Measurements from ENCODE around the gene CFHR4. TPM values are rescaled to one million over a fixed set of nuclear protein-coding genes. Genes with fewer than 3 reads are reported as not detected.
"Not testable (repeated sequence)": the region's sequence is repeated elsewhere in the genome, so short reads cannot be mapped to it uniquely, and the experiment has no call there.

CFHR4 gene
- total RNA-seq, 3 donors from 2014 or later = not detected

GRCh38 chr1:196897158-196897828, 9.4 kb downstream of the CFHR4 start:
- no peaks in the 10 kb centered on the region for H3K9me3 ChIP-seq
- H3K27me3 ChIP-seq = no peaks in the 10 kb centered on the region
- H3K27ac ChIP-seq = no peak overlapping the region
- H3K4me1 ChIP-seq = no peaks in the 10 kb centered on the region
- DNase-seq (ENCODE audit: low spot score in 2 of 2) = no peak
- no peak overlapping the region for H3K4me3 ChIP-seq
- H3K36me3 ChIP-seq = no peaks in the 10 kb centered on the region
- intact Hi-C loops (cut with DNase I; ENCODE audit: low total_unique reads) = no loop called here
- TF ChIP-seq CTCF (IDR thresholded peaks at IDR 0.05) = no peak
- TF ChIP-seq POLR2AphosphoS5 (IDR thresholded peaks at IDR 0.05) = no peak
- TF ChIP-seq POLR2A (IDR thresholded peaks at IDR 0.05) = no peak

- Histone ChIP-seq H3K4me1 (no peaks in the 10 kb centered on the region), H3K27ac (no peak overlapping the region), H3K36me3 (no peaks in the 10 kb centered on the region), H3K4me3 (no peak overlapping the region), H3K9me3 (no peaks in the 10 kb centered on the region), H3K27me3 (no peaks in the 10 kb centered on the region)
- TF ChIP-seq POLR2A (IDR thresholded peaks at IDR 0.05) (no peak), POLR2AphosphoS5 (IDR thresholded peaks at IDR 0.05) (no peak), CTCF (IDR thresholded peaks at IDR 0.05) (no peak)
- no peak for DNase-seq (ENCODE audit: low spot score in 2 of 2)
- intact Hi-C loops (cut with DNase I; ENCODE audit: low total_unique reads) = no loop called here
Measured at GRCh38 chr1:196902344-196902743, 14.5 kb downstream of the CFHR4 start.

GRCh38 chr1:196910215-196910614, 22.4 kb downstream of the CFHR4 start:
- no peaks in the 10 kb centered on the region for H3K4me1 ChIP-seq
- intact Hi-C loops (cut with DNase I; ENCODE audit: low total_unique reads) = no loop called here
- no peak overlapping the region for H3K4me3 ChIP-seq
- no peak overlapping the region for H3K27ac ChIP-seq
- no peaks in the 10 kb centered on the region for H3K9me3 ChIP-seq
- no peak for DNase-seq (ENCODE audit: low spot score in 2 of 2)
- no peak for TF ChIP-seq POLR2AphosphoS5 (IDR thresholded peaks at IDR 0.05)
- TF ChIP-seq POLR2A (IDR thresholded peaks at IDR 0.05) = no peak
- TF ChIP-seq CTCF (IDR thresholded peaks at IDR 0.05) = no peak
- no peaks in the 10 kb centered on the region for H3K36me3 ChIP-seq
- H3K27me3 ChIP-seq = no peaks in the 10 kb centered on the region

- DNase-seq (ENCODE audit: low spot score in 2 of 2); H3K27me3 ChIP-seq; H3K9me3 ChIP-seq; intact Hi-C loops (cut with DNase I; ENCODE audit: low total_unique reads); H3K4me3 ChIP-seq; H3K27ac ChIP-seq; H3K36me3 ChIP-seq; H3K4me1 ChIP-seq: not testable (repeated sequence)
Measured at GRCh38 chr1:196912283-196912682, 24.4 kb downstream of the CFHR4 start.

- H3K27me3 ChIP-seq; H3K9me3 ChIP-seq; H3K36me3 ChIP-seq; H3K4me3 ChIP-seq; DNase-seq (ENCODE audit: low spot score in 2 of 2); H3K27ac ChIP-seq; H3K4me1 ChIP-seq; intact Hi-C loops (cut with DNase I; ENCODE audit: low total_unique reads): not testable (repeated sequence)
Measured at GRCh38 chr1:196926839-196927238, 39.0 kb downstream of the CFHR4 start.

GRCh38 chr1:196932853-196933252, 45.0 kb downstream of the CFHR4 start:
- DNase-seq (ENCODE audit: low spot score in 2 of 2); H3K27me3 ChIP-seq; H3K9me3 ChIP-seq; H3K4me3 ChIP-seq; H3K4me1 ChIP-seq; H3K36me3 ChIP-seq; intact Hi-C loops (cut with DNase I; ENCODE audit: low total_unique reads); H3K27ac ChIP-seq: not testable (repeated sequence)
